Neural cell (in vitro differentiated cells): ENCODE results near the gene PRKG1. TPM values are rescaled to one million over a fixed set of nuclear protein-coding genes. Genes with fewer than 3 reads are reported as not detected.

Experiments
- H2AFZ ChIP-seq: fragments of 200-600, 300-800 bp; sonication (generic), shearing (Covaris generic); 2 replicates; pipeline ENCODE4 v1.6.0; 2014; ENCODE audit warnings: low read depth, mild to moderate bottlenecking, antibody characterized with exemption, low read length, moderate library complexity
- H3F3A ChIP-seq: fragments of 200-600 bp; shearing (Covaris generic); 2 replicates; pipeline ENCODE4 v1.6.1; 2016; ENCODE audit warnings: mild to moderate bottlenecking, moderate library complexity, mixed read lengths, antibody characterized with exemption, low read length; ENCODE audit not compliant: insufficient read depth, poor library complexity, severe bottlenecking
- H3K27ac ChIP-seq: fragments of 200-600, 300-800 bp; sonication (generic), shearing (Covaris generic); 2 replicates; pipeline ENCODE4 v1.5.1; 2014; ENCODE audit warnings: mild to moderate bottlenecking, low read length, moderate library complexity
- H3K27me3 ChIP-seq: fragments of 300-800, 200-600 bp; sonication (generic), shearing (Covaris generic); 2 replicates; pipeline ENCODE4 v1.6.0; 2014; ENCODE audit warnings: mild to moderate bottlenecking, low read depth, low read length, moderate library complexity; ENCODE audit not compliant: insufficient read depth
- H3K36me3 ChIP-seq: fragments of 300-800, 200-600 bp; sonication (generic), shearing (Covaris generic); 2 replicates; pipeline ENCODE4 v1.5.1; 2014; ENCODE audit warnings: mild to moderate bottlenecking, antibody characterized with exemption, low read length, moderate library complexity; ENCODE audit not compliant: insufficient read depth
- H3K4me2 ChIP-seq: fragments of 300-800, 200-600 bp; sonication (generic), shearing (Covaris generic); 2 replicates; pipeline ENCODE4 v1.6.0; 2014; ENCODE audit warnings: mild to moderate bottlenecking, low read length
- H3K4me3 ChIP-seq: fragments of 300-800, 200-600 bp; sonication (generic), shearing (Covaris generic); 2 replicates; pipeline ENCODE4 v1.5.1; 2014; ENCODE audit warnings: mild to moderate bottlenecking, low read length, moderate library complexity
- H3K79me2 ChIP-seq: fragments of 200-600 bp; shearing (Covaris generic); replicated peaks from 2 replicates; pipeline ENCODE4 v1.6.0; 2014; ENCODE audit warnings: mild to moderate bottlenecking, low read length, moderate library complexity; ENCODE audit not compliant: insufficient read depth
- H3K9ac ChIP-seq: fragments of 300-800, 200-600 bp; sonication (generic), shearing (Covaris generic); 2 replicates; pipeline ENCODE4 v1.6.1; 2016; ENCODE audit warnings: mild to moderate bottlenecking, low read length, mixed read lengths
- H3K9me2 ChIP-seq: fragments of 200-600 bp; shearing (Covaris generic); 2 replicates; pipeline ENCODE4 v1.6.1; 2016; ENCODE audit warnings: mild to moderate bottlenecking, low read length, mixed read lengths; ENCODE audit not compliant: insufficient read depth
- H3K9me3 ChIP-seq: fragments of 200-600, 300-800 bp; sonication (generic), shearing (Covaris generic); 2 replicates; pipeline ENCODE4 v1.6.1; 2016; ENCODE audit warnings: mild to moderate bottlenecking, mixed run types, low read length, moderate library complexity, mixed read lengths
- H4K20me1 ChIP-seq: fragments of 200-600 bp; shearing (Covaris generic); 2 replicates; pipeline ENCODE4 v1.6.1; 2016; ENCODE audit warnings: mild to moderate bottlenecking, mixed run types; ENCODE audit not compliant: insufficient read depth
- CTCF ChIP-seq: fragments of 450-650 bp; IDR thresholded peaks from 2 replicates; pipeline ENCODE4 v1.5.1; 2014; ENCODE audit warnings: antibody characterized with exemption, mild to moderate bottlenecking, moderate library complexity; ENCODE audit not compliant: poor library complexity, severe bottlenecking
- EP300 ChIP-seq: fragments of 450-650 bp; conservative IDR thresholded peaks from 2 replicates; pipeline ENCODE4 v1.6.1; 2014; ENCODE audit warnings: antibody characterized with exemption, mild to moderate bottlenecking, moderate library complexity; ENCODE audit not compliant: poor library complexity, severe bottlenecking
- EZH2 ChIP-seq: fragments of 200-600, 300-800 bp; shearing (Covaris generic), sonication (generic); IDR thresholded peaks from 2 replicates; pipeline ENCODE4 v1.6.1; 2014; ENCODE audit warnings: antibody characterized with exemption, low read length, borderline replicate concordance, mild to moderate bottlenecking; ENCODE audit not compliant: insufficient read depth, poor library complexity, severe bottlenecking
- MXI1 ChIP-seq: fragments of 450-650 bp; conservative IDR thresholded peaks from 2 replicates; pipeline ENCODE4 v1.6.1; 2014; ENCODE audit warnings: antibody characterized with exemption, mild to moderate bottlenecking; ENCODE audit not compliant: poor library complexity, severe bottlenecking
- POLR2AphosphoS5 ChIP-seq: IDR thresholded peaks from 2 replicates; pipeline ENCODE4 v1.6.1; 2012
- RAD21 ChIP-seq: fragments of 450-650 bp; conservative IDR thresholded peaks from 2 replicates; pipeline ENCODE4 v1.6.1; 2014; ENCODE audit warnings: antibody characterized with exemption, mild to moderate bottlenecking, moderate library complexity
- REST ChIP-seq: IDR thresholded peaks from 2 replicates; pipeline ENCODE4 v1.6.1; 2012; ENCODE audit warnings: borderline replicate concordance
- SMC3 ChIP-seq: fragments of 450-650 bp; conservative IDR thresholded peaks from 2 replicates; pipeline ENCODE4 v1.6.1; 2014; ENCODE audit warnings: antibody characterized with exemption, mild to moderate bottlenecking, moderate library complexity; ENCODE audit not compliant: poor library complexity
- TAF1 ChIP-seq: IDR thresholded peaks from 2 replicates; pipeline ENCODE4 v1.6.1; 2012; ENCODE audit warnings: low read depth
- polyA plus RNA-seq: library from polyadenylated mRNA; depleted of rRNA; stranded (reverse); fragments of >200 nt; gene quantifications from 2 replicates; pipeline ENCODE4 v1.2.3, GENCODE V29; 2014

PRKG1 gene
- polyA plus RNA-seq, 1 donor from 2014 or later, result 2.2 TPM

- Histone ChIP-seq H3K79me2 (no peaks in the 10 kb centered on the region), H3K9me3 (no peaks in the 10 kb centered on the region), H3K27me3 (no peaks in the 10 kb centered on the region), H3K4me2 (no peak overlapping the region), H2AFZ (no peak overlapping the region), H3K9ac (no peak overlapping the region), H3K36me3 (no peaks in the 10 kb centered on the region), H4K20me1 (no peaks in the 10 kb centered on the region), H3K4me3 (no peak overlapping the region), H3K9me2 (no peaks in the 10 kb centered on the region), H3K27ac (no peak overlapping the region), H3F3A (no peaks in the 10 kb centered on the region)
- no peak for TF ChIP-seq POLR2AphosphoS5
- TF ChIP-seq EP300, result no peak
- TF ChIP-seq SMC3, result no peak
- no peak for TF ChIP-seq EZH2
- no peak for TF ChIP-seq TAF1
- no peak for TF ChIP-seq MXI1
- TF ChIP-seq REST, result no peak
- TF ChIP-seq RAD21, result no peak
- no peak for TF ChIP-seq CTCF
These were observed 453.4 kb downstream of the PRKG1 start for GRCh38 chr10:51527522-51528219.

GRCh38 chr10:51528527-51528926 is 454.2 kb downstream of the PRKG1 start:
- Histone ChIP-seq H4K20me1 (no peaks in the 10 kb centered on the region), H3K9ac (no peak overlapping the region), H3K79me2 (no peaks in the 10 kb centered on the region), H3K9me2 (no peaks in the 10 kb centered on the region), H3K9me3 (no peaks in the 10 kb centered on the region), H2AFZ (no peak overlapping the region), H3K4me2 (no peak overlapping the region), H3K36me3 (no peaks in the 10 kb centered on the region), H3F3A (no peaks in the 10 kb centered on the region), H3K27me3 (no peaks in the 10 kb centered on the region), H3K4me3 (no peak overlapping the region), H3K27ac (no peak overlapping the region)
- TF ChIP-seq POLR2AphosphoS5, result no peak
- TF ChIP-seq REST, result no peak
- no peak for TF ChIP-seq CTCF
- no peak for TF ChIP-seq MXI1
- TF ChIP-seq SMC3, result no peak
- TF ChIP-seq TAF1, result no peak
- no peak for TF ChIP-seq RAD21
- TF ChIP-seq EP300, result no peak
- no peak for TF ChIP-seq EZH2
